OCI-LY3 (cell line): ENCODE results near the gene ZFYVE28.

Experiments used
- EZH2phosphoT487 ChIP-seq: fragments of 200-600 bp; shearing (Covaris generic); IDR thresholded peaks from 2 replicates; pipeline ENCODE4 v1.6.1; 2018; ENCODE audit warnings: antibody characterized with exemption, mixed run types, low read depth
- TF ChIP-seq, protein P1 (sequence below): fragments of 200-600, 300-600 bp; sonication (generic); IDR thresholded peaks from 2 replicates; pipeline ENCODE4 v1.5.1; 2014; ENCODE audit warnings: antibody characterized with exemption, low read length, low read depth

DNA sequence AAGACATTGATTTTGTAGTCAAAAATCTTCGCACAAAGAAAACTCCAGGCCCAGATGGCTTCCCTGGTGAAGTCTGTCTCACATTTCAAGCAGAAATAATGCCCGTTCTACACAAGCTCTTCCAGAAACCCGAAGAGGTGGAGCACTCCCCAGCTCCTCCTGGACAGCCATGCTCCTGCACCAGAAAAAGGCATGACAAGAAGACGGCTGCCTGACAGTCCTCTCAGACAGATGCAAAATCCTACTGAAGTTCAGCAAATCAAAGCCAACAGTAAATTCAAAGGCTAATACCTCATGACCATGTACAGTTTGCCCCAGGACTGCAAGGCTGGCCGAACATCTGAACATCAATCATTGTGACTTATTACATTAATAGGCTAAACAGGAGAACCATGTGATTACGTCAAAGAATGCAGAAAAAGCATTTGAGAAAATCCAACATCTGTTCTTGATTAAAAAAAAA lies 125.8 kb downstream of the ZFYVE28 start:
- no peak for TF ChIP-seq EZH2phosphoT487
- TF ChIP-seq, protein P1, sequence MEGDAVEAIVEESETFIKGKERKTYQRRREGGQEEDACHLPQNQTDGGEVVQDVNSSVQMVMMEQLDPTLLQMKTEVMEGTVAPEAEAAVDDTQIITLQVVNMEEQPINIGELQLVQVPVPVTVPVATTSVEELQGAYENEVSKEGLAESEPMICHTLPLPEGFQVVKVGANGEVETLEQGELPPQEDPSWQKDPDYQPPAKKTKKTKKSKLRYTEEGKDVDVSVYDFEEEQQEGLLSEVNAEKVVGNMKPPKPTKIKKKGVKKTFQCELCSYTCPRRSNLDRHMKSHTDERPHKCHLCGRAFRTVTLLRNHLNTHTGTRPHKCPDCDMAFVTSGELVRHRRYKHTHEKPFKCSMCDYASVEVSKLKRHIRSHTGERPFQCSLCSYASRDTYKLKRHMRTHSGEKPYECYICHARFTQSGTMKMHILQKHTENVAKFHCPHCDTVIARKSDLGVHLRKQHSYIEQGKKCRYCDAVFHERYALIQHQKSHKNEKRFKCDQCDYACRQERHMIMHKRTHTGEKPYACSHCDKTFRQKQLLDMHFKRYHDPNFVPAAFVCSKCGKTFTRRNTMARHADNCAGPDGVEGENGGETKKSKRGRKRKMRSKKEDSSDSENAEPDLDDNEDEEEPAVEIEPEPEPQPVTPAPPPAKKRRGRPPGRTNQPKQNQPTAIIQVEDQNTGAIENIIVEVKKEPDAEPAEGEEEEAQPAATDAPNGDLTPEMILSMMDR = no peak
